NCI-H146 treated with DMSO at 0.1 percent for 48 hours (cell line): ENCODE measurements around the gene VPS16.
"Not testable (repeated sequence)": the region's sequence is repeated elsewhere in the genome, so short reads cannot be mapped to it uniquely, and the experiment has no call there.

Source experiments
- DNase-seq: peaks from one replicate; lab custom pipeline; 2025; ENCODE audit not compliant: unreplicated experiment; lab: John Stamatoyannopoulos, UW

Gene VPS16

DNA sequence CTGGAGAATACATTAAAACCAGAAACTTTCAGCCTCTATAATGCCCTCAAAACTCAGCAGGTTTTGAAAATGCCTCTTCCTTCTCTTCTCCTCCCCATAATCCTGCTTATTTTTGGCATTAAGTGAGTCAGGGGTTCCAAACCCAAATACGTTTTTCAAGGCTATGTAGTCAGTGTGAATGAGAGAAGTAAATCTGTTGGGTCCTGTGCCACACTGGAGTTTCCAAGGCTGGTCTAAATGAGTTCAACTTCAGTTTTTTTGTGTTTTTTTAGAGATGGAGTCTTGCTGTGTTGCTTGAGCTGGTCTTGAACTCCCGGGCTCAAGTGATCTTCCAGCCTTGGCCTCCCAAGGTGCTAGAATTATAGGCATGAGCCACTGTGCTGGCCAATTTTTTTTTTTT is 53.7 kb downstream of the VPS16 start:
- no peak for DNase-seq

DNA sequence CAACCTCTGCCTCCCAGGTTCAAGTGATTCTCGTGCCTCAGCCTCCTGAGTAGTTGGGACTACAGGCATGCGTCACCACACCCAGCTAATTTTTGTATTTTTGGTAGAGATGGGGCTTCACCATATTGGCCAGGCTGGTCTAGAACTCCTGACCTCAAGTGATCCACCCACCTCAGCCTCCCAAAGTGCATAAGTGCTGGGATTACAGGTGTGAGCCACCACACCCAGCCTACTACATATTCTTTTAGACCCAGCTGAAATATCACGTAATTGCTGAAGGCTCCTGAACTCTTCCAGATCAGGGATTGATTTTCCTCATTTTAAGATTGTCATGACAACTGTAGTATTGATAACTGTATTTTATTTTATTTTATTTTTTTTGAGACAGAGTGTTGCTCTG is 54.6 kb downstream of the VPS16 start:
- DNase-seq, result not testable (repeated sequence)

DNA sequence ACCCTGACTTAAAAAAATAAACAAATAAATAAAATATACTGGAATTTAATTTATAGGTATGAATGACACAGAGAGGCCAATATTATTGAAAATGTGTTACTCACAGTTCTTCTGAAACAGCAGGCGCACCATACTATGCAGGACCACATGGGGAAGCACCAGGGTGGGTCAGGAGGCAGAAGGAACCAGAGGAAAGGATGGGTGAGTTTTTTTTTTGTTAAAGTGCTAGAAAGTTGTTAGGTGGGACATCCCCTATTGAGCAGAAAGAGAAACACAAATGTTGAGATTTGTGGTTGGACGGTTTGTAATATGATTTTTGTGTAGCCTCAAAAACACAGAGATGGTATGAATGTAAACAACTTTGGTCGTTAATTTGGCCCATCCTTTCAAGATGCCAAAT is 58.7 kb downstream of the VPS16 start:
- DNase-seq, result no peak

DNA sequence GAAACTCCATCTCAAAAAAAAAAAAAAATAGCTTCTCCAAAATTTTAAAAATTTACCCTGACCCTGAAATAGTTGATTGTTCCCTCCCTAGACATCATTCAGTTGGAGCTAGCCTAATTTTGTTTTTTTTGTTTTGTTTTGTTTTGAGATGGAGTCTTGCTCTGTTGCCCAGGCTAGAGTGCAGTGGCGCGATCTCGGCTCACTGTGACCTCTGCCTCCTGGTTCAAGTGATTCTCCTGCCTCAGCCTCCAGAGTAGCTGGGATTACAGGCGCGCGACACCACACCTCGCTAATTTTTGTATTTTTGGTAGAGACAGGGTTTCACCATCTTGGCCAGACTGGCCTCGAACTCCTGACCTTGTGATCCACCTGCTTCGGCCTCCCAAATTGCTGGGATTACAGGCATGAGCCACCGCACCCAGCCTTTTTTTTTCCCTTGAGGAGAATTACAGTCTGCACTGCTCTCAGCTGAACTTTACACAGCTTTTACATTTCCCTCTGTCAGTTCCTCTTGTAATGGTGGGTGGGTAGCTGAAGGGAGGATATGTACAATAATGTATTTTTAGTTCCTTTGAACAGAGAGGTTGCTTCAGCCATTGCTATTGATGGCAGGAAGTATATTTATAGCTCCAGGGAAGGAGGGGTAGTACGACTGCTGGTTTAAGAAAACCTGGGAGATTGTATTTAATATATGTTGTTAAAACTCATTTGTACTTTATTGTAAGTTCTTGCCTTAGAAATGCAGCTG is 60.5 kb downstream of the VPS16 start:
- DNase-seq, result no peak

DNA sequence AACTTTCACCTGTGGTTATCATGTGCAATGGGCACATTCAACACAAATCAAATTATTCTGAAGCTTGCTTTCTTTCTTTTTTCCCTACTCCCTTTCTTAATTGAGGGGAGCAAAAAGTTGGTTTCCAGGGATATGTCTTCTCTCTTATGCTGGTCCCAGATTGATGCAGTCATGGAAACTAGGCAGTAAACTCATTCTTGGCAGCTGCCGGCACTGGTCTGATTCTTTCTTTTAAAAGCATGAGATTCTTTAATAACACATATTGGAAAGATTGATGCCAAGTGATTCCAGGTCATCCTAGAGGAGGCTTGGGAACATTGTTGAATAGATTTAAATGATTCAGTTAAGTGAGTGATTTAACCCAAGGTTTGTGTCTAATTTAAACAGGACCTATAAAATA is 61.7 kb downstream of the VPS16 start:
- no peak for DNase-seq

DNA sequence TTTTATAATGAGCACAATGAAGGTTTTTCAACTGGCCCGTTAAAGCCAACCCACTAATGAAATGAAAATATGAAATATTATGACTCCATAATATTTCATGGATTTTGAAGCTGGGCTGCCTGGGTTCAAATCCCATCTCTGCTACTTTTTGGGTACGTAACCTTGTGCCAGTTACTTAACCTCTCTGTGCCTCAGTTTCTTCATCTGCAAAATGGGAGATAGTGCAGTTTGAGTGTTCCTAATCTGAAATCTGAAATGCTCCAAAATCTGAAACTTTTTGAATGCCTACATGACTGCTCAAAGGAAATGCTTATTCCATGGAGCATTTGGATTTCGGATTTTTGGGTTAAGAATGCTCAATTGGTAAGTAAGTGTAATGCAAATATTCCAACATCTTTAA is 62.3 kb downstream of the VPS16 start:
- DNase-seq, result no peak

DNA sequence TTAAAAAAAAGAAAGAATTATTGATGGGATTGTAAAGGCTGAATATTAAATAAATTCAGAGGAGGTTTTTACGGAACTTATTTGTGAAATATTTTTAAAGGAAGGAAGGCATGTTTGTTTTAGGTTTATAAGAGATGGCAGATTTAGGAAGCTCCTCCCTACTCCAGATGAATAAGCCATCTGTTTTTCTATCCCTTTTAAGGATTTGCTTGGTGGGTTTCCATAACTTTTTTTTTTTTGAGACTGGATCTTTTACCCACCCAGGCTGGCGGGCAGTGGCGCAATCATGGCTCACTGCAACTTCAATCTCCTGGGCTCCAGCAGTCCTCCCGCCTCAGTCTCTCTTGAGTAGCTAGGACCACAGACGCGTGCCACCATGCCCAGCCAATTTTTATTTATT is 63.1 kb downstream of the VPS16 start:
- DNase-seq, result no peak

DNA sequence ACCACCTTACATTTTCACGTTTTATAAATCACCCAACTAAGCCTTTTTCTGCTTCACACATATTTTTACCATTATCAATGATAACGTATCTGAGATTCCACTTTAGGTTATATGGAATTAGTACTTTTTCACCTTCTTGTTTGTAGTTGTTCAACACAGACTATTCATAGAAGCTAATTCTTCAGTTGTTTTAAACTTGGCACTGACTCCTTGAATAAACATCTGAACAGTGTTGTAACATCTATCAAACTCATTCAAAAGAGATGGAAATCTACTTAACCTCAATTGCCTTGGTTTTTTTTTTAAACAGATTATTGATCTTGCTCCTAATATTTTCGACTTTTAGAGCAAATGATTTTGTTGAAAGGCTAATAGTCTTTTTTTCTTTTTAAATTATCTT is 67.0 kb downstream of the VPS16 start:
- no peak for DNase-seq

DNA sequence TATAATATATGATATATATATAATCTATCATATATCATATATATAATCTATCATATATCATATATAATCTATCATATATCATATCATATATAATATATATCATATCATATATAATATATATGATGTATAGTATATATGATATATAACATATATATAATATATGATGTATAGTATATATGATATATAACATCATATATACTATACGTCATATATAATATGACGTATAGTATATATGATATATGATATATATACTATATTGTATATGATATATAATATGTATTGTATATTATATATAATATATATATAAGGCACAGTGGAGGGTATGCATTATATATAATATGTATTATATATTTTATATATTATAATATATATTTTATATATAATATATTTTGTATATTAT is 69.4 kb downstream of the VPS16 start:
- DNase-seq, result no peak

DNA sequence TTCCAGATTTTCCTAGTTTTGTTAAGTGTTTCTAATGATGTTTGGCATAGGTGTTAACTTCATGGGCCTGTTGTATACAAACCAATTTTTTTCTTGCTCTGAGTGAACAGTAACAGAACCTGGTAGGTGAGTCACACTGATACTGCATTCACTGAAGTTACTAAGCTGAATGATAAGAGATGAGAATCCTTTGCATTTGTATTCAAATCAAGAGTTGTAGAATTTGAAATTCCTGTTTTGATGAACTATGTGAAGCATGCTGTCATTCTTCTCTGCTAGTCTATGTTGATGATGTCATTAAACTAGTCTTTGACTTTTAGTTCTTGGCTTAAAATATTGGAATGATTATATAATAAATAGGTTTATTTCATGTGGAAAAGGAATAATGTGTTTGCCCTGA is 70.7 kb downstream of the VPS16 start:
- no peak for DNase-seq

DNA sequence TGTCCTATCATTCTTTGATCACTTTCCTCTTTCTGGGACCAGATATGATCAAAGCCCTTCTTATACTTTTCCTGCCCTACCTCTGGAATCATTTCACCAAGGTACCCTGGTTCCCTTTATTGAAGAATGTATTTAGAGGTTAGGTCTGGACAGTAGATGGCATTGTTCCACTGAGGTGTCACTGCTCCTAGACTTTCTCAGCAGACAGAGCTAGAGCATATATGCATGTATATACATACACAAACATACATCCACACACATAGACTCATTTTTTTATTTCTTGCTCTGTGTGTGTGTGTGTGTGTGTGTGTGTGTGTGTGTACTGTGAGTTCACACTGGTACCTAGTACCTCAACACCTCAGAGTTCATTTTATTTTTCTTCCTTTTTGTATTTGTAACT is 73.6 kb downstream of the VPS16 start:
- peak; percentile 12 for DNase-seq
